MCF 10A (cell line): ENCODE measurements around the gene UXT. TPM values are rescaled to one million over a fixed set of nuclear protein-coding genes. Genes with fewer than 3 reads are reported as not detected.

Source experiments
- BruUV-seq: library from RNA; stranded (reverse); fragments of 400-500 nt; replicated peaks from 2 replicates; lab custom pipeline; 2021; lab: Mats Ljungman, UMichigan
- CTCF ChIA-PET: fragments of 300-600 bp; sonication (Branson Sonifier 250); formaldehyde crosslinking; extraction: SDS; loops from one replicate; lab custom pipeline; 2021; ENCODE audit warnings: antibody characterized with exemption, inconsistent platforms; lab: Yijun Ruan, JAX
- POLR2A ChIA-PET: fragments of 300-600, 350-650 bp; sonication (Branson Sonifier 250); formaldehyde crosslinking; extraction: SDS; loops from one replicate; lab custom pipeline; 2020; ENCODE audit warnings: antibody characterized with exemption, inconsistent platforms; lab: Yijun Ruan, JAX
- DNase-seq: peaks from one replicate; pipeline ENCODE4 v3.0.0-alpha.2; 2018; ENCODE audit not compliant: unreplicated experiment
- H3K27ac Mint-ChIP-seq: one replicate; pipeline ENCODE4 v1.8.0; 2022; ENCODE audit warnings: mild to moderate bottlenecking, low read depth, mixed read lengths; ENCODE audit not compliant: unreplicated experiment
- H3K27me3 Mint-ChIP-seq: one replicate; pipeline ENCODE4 v1.8.0; 2022; ENCODE audit warnings: mixed read lengths; ENCODE audit not compliant: insufficient read depth, unreplicated experiment
- H3K36me3 Mint-ChIP-seq: one replicate; pipeline ENCODE4 v1.8.0; 2022; ENCODE audit warnings: mild to moderate bottlenecking, moderate library complexity, mixed read lengths; ENCODE audit not compliant: insufficient read depth, unreplicated experiment
- H3K4me1 Mint-ChIP-seq: one replicate; pipeline ENCODE4 v1.8.0; 2022; ENCODE audit warnings: mixed read lengths; ENCODE audit not compliant: insufficient read depth, unreplicated experiment
- H3K4me3 Mint-ChIP-seq: one replicate; pipeline ENCODE4 v1.8.0; 2022; ENCODE audit warnings: mild to moderate bottlenecking, moderate library complexity, mixed read lengths; ENCODE audit not compliant: unreplicated experiment
- H3K9me3 Mint-ChIP-seq: one replicate; pipeline ENCODE4 v1.8.0; 2022; ENCODE audit warnings: mixed read lengths; ENCODE audit not compliant: unreplicated experiment
- CTCF ChIP-seq: fragments of 200-600 bp; IDR thresholded peaks from one replicate; pipeline ENCODE4 v1.8.0; 2022; ENCODE audit warnings: antibody characterized with exemption, mild to moderate bottlenecking; ENCODE audit not compliant: unreplicated experiment
- intact Hi-C: fragments of 100-400 bp; cut with micrococcal nuclease; formaldehyde crosslinking; loops from 2 replicates; pipeline ENCODE4 v1.14.1; 2022
- total RNA-seq: library from RNA; stranded (reverse); gene quantifications from 2 replicates; pipeline ENCODE4 v1.2.3, GENCODE V29; 2022

UXT gene
- total RNA-seq, 1 experiment from 2014 or later: 112 TPM

- ChIA-PET POLR2A (interaction anchor here (0.5 to 2.0 kb wide), 6 partner anchors 12 to 220 kb away, joined by 3 to 9 read pairs (median 5); partner anchors contain the start of genes ARAF and ZNF81), CTCF (no interaction called here)
- no peaks in the 10 kb centered on the region for H3K9me3 Mint-ChIP-seq
- intact Hi-C loops: loop anchor here (2.0 kb wide), 1 partner anchor 101 kb away; no protein-coding TSS in a partner anchor
- DNase-seq: no peak
- no TSS peak for BruUV-seq
- peak overlapping the region; percentile 62 for H3K27ac Mint-ChIP-seq
- TF ChIP-seq CTCF: no peak
- peak overlapping the region; percentile 77 for H3K4me3 Mint-ChIP-seq
- H3K36me3 Mint-ChIP-seq: peaks cover 3% of the 10 kb centered on the region
- no peaks in the 10 kb centered on the region for H3K27me3 Mint-ChIP-seq
- peaks cover 17% of the 10 kb centered on the region for H3K4me1 Mint-ChIP-seq
These were observed 9.2 kb downstream of the UXT start for GRCh38 chrX:47649781-47650163.

- ChIA-PET CTCF (interaction anchor here (0.7 to 1.2 kb wide), 2 partner anchors 87 to 110 kb away, joined by 3 to 4 read pairs; no protein-coding TSS in a partner anchor), POLR2A (interaction anchor here (0.6 to 2.0 kb wide), 3 partner anchors 68 to 220 kb away, joined by 4 to 5 read pairs (median 4); no protein-coding TSS in a partner anchor)
- H3K4me1 Mint-ChIP-seq: peaks cover 20% of the 10 kb centered on the region
- peak overlapping the region; percentile 77 for H3K4me3 Mint-ChIP-seq
- H3K9me3 Mint-ChIP-seq: no peaks in the 10 kb centered on the region
- H3K27ac Mint-ChIP-seq: peak overlapping the region; percentile 62
- DNase-seq: no peak
- no peaks in the 10 kb centered on the region for H3K27me3 Mint-ChIP-seq
- peaks cover 6% of the 10 kb centered on the region for H3K36me3 Mint-ChIP-seq
- BruUV-seq: no TSS peak
- intact Hi-C loops: no loop called here
- TF ChIP-seq CTCF: no peak
These were observed 9.7 kb downstream of the UXT start for GRCh38 chrX:47649271-47649670.

GRCh38 chrX:47648376-47648775 is 10.6 kb downstream of the UXT start:
- no peak for DNase-seq
- Mint-ChIP-seq H3K4me3 (no peak overlapping the region), H3K36me3 (peaks cover 12% of the 10 kb centered on the region), H3K27ac (no peak overlapping the region), H3K9me3 (no peaks in the 10 kb centered on the region), H3K27me3 (no peaks in the 10 kb centered on the region), H3K4me1 (peaks cover 20% of the 10 kb centered on the region)
- CTCF ChIA-PET: interaction anchor here (1.2 kb wide), 1 partner anchor 109 kb away, joined by 3 read pairs; no protein-coding TSS in a partner anchor
- intact Hi-C loops: no loop called here
- no TSS peak for BruUV-seq
- no peak for TF ChIP-seq CTCF
- POLR2A ChIA-PET: interaction anchor here (0.6 to 1.3 kb wide), 2 partner anchors 67 to 151 kb away, joined by 3 to 4 read pairs; no protein-coding TSS in a partner anchor

- no peak overlapping the region for H3K27ac Mint-ChIP-seq
- peaks cover 20% of the 10 kb centered on the region for H3K4me1 Mint-ChIP-seq
- ChIA-PET POLR2A (no interaction called here), CTCF (no interaction called here)
- no peak for TF ChIP-seq CTCF
- DNase-seq: no peak
- no peaks in the 10 kb centered on the region for H3K9me3 Mint-ChIP-seq
- peaks cover 15% of the 10 kb centered on the region for H3K36me3 Mint-ChIP-seq
- H3K4me3 Mint-ChIP-seq: no peak overlapping the region
- intact Hi-C loops: no loop called here
- BruUV-seq: no TSS peak
- H3K27me3 Mint-ChIP-seq: no peaks in the 10 kb centered on the region
These were observed 12.3 kb downstream of the UXT start for GRCh38 chrX:47646636-47647035.
